GM12874 (cell line): ENCODE data around the gene HNF1B.

Source experiments
- TF ChIP-seq, protein P1 (sequence below): IDR thresholded peaks from 2 replicates; pipeline ENCODE4 v1.5.1; 2011; ENCODE audit warnings: low read depth, mild to moderate bottlenecking, control low read depth, low read length, moderate library complexity; ENCODE audit not compliant: insufficient read depth

HNF1B gene

GRCh38 chr17:37744961-37745800 lies at the start of gene HNF1B:
Gene HNF1B (minus strand): TSS chr17:37745059. CDS start chr17:37744884, 175 bp downstream.
- TF ChIP-seq, protein P1, sequence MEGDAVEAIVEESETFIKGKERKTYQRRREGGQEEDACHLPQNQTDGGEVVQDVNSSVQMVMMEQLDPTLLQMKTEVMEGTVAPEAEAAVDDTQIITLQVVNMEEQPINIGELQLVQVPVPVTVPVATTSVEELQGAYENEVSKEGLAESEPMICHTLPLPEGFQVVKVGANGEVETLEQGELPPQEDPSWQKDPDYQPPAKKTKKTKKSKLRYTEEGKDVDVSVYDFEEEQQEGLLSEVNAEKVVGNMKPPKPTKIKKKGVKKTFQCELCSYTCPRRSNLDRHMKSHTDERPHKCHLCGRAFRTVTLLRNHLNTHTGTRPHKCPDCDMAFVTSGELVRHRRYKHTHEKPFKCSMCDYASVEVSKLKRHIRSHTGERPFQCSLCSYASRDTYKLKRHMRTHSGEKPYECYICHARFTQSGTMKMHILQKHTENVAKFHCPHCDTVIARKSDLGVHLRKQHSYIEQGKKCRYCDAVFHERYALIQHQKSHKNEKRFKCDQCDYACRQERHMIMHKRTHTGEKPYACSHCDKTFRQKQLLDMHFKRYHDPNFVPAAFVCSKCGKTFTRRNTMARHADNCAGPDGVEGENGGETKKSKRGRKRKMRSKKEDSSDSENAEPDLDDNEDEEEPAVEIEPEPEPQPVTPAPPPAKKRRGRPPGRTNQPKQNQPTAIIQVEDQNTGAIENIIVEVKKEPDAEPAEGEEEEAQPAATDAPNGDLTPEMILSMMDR: no peak

DNA sequence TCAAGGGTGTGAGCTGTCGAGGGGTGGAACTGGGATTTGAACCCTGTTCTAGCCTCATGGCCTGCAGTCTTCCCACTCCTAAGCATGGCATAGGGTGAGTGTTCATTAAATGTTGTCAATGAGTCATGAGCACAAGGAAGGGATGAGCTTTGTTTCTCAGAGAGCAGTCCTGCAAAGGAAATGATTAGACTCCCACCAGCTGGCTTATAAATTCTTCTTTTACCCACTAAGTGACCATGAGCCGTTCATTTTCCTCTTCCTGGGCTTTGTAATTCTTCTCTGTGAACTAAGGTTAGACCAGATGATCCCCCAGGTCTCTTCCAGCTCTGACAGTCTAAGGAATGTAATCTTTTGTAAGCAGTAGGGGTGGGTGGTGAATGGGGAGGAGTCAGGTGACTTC lies 47.9 kb upstream of the HNF1B start:
- TF ChIP-seq, protein P1: no peak

- TF ChIP-seq, protein P1: peak; percentile 71
Measured at GRCh38 chr17:37791447-37792399, 46.9 kb upstream of the HNF1B start.

DNA sequence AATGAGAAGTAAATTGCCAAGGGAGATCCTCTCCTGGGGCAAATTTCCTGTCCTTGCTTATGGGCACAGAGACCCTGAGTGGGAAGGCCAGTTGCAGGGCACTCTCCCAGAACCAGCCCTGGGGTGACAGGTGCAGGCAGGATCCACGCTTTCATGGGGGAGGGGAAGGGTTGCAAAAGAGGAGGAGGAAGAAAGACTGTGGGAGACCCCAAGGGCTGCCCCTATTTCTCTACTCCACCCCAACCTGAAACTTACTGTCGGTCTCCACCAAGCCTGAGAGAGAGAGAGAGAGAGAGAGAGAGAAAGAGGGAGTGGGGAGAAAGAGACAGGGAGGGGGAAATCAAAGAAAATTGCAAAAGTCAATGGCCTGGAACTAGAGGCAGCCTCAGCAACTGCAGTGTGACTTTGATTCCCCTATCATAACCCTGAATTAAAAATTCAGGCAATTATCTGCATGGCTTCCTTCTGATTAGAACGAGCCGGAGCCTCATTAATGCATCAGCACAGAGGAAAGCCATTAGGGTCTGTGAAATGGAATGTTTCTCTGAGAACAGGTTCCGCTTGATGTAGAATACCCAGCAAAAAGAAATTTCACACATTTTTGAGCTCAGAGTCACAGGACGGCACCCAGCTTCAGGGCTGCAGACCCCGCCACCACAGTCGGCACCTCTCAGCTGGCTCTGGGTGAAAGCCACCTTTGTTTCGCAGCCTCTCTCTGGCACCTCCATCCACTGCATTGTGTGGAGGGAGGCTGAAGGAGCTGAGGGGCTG lies 45.1 kb upstream of the HNF1B start:
- TF ChIP-seq, protein P1: no peak

DNA sequence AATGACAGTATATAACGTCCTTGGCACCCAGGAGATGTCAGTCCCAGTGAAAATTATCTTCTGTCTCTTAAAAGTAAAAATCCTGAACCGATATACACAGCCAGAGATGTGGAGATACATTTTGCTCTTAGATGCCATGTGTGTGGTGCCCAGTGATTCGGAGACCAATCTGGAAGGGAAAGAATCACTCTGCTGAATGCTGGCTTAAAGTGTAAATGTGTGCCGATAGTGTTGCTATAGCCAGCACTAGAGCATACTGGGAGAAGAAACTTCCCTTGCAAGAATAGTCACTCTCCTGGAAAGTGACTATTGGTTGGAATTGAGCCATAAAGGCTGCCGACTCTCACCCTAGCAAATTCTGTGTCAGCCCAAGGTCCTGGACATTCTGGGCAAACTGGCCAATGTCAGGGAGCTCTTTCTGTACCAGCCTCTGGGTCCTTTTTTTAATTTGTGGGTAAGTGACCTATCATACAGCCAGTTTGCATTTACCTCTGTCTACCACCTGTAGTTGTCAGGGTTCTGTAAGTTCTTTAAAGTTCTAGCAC lies 44.2 kb upstream of the HNF1B start:
- TF ChIP-seq, protein P1: no peak

- TF ChIP-seq, protein P1: no peak
Measured at GRCh38 chr17:37788526-37788925, 43.7 kb upstream of the HNF1B start.
